RWPE2 (cell line): ENCODE data around the gene PALS1.

Experiments used
- ATAC-seq: fragments of 200-7000 bp; cut with Tn5 transposase; 3 replicates; pipeline ENCODE4 v1.9.1; 2021; ENCODE audit warnings: low read depth
- DNase-seq: peaks from one replicate; pipeline ENCODE4 v3.0.0-alpha.2; 2020; ENCODE audit warnings: low spot score
- H3K27ac ChIP-seq: fragments of 450-650 bp; 2 replicates; pipeline ENCODE4 v1.5.1; 2017; ENCODE audit warnings: mild to moderate bottlenecking; ENCODE audit not compliant: poor library complexity, severe bottlenecking
- H3K27me3 ChIP-seq: fragments of 250-450 bp; sonication (Bioruptor Pico); 2 replicates; pipeline ENCODE4 v1.5.1; 2021; ENCODE audit warnings: mild to moderate bottlenecking, moderate library complexity; ENCODE audit not compliant: insufficient read depth, poor library complexity, severe bottlenecking
- H3K36me3 ChIP-seq: fragments of 250-450 bp; sonication (Bioruptor Pico); 2 replicates; pipeline ENCODE4 v1.5.1; 2020; ENCODE audit warnings: low read depth, mild to moderate bottlenecking, moderate library complexity
- H3K4me1 ChIP-seq: fragments of 250-450 bp; sonication (Bioruptor Pico); 2 replicates; pipeline ENCODE4 v1.5.1; 2021; ENCODE audit warnings: mild to moderate bottlenecking, moderate library complexity; ENCODE audit not compliant: insufficient read depth, poor library complexity, severe bottlenecking
- H3K4me3 ChIP-seq: fragments of 250-450 bp; sonication (Bioruptor Pico); 2 replicates; pipeline ENCODE4 v1.5.1; 2021; ENCODE audit warnings: mild to moderate bottlenecking, moderate library complexity; ENCODE audit not compliant: severe bottlenecking
- H3K9me3 ChIP-seq: fragments of 250-450 bp; sonication (Bioruptor Pico); 2 replicates; pipeline ENCODE4 v1.5.1; 2021; ENCODE audit warnings: mild to moderate bottlenecking, moderate library complexity; ENCODE audit not compliant: severe bottlenecking
- CTCF ChIP-seq: fragments of 450-650 bp; IDR thresholded peaks from one replicate; pipeline ENCODE4 v1.5.1; 2017; ENCODE audit warnings: mild to moderate bottlenecking, moderate library complexity; ENCODE audit not compliant: poor library complexity, severe bottlenecking

Gene PALS1

DNA sequence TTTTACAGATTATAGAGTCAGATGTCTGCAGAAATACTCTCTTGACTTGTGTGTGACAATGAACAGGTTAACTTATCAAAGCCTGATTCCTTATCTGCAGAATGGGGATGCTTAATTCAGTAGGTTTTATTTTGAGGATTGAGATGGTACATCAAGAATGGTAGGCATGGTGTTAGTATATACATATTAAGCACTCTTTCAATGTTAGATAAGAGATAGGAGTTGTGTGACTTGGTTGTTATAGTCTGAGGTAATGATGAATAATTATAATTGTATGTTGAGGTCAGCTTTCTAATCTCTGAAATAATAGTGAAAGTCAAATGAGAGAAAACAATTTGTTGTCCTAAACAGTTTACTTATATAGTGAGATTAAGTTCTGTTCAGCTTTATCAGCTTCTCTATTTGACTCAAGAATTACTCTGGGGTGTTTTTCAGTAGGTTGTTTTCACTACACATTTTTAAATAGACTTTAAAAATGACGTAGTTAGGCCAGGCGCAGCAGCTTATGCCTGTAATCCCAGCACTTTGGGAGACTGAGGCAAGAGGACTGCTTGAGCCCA is 11.9 kb downstream of the PALS1 start:
- H3K4me1 ChIP-seq: peaks cover 21% of the 10 kb centered on the region

DNA sequence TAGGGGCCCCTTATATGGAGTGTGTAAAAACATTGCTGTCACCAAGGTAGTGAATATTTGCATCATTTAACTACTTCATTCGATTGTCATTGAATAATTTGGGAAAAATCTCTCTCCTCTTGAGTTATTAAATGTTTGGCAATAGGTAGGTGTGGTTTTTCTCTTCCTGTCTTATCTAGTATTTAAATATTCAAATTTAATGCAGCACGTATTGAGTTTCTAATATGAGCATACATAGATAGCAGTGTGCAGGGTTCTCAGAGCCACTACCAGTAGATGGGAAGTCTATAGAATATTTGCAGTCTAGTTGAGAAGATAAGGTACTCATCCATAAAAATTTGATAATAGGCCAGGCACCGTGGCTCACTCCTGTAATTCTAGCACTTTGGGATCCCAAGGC is 16.7 kb downstream of the PALS1 start:
- no peak for ATAC-seq
- Histone ChIP-seq H3K27ac (no peak overlapping the region), H3K4me3 (no peak overlapping the region), H3K4me1 (peaks cover 3% of the 10 kb centered on the region), H3K9me3 (no peaks in the 10 kb centered on the region), H3K27me3 (no peaks in the 10 kb centered on the region), H3K36me3 (peaks cover 13% of the 10 kb centered on the region; the same call in 1 of the 2 replicates)
- TF ChIP-seq CTCF: no peak
- no peak for DNase-seq

More for the DNA sequence above, 11.9 kb downstream of the PALS1 start:
- no peak for TF ChIP-seq CTCF
- ATAC-seq (0 out of 3 replicates have a peak, but pooled peaks have one; percentile 20), DNase-seq (no peak)
- Histone ChIP-seq H3K27ac (no peak overlapping the region), H3K9me3 (no peaks in the 10 kb centered on the region), H3K36me3 (peaks cover 13% of the 10 kb centered on the region; the same call in 1 of the 2 replicates), H3K4me3 (no peak overlapping the region), H3K27me3 (no peaks in the 10 kb centered on the region)

GRCh38 chr14:67260965-67261364 is 19.7 kb downstream of the PALS1 start:
- Histone ChIP-seq H3K4me1 (peaks cover 3% of the 10 kb centered on the region), H3K9me3 (no peaks in the 10 kb centered on the region), H3K36me3 (peaks cover 13% of the 10 kb centered on the region), H3K27ac (no peak overlapping the region), H3K4me3 (no peak overlapping the region), H3K27me3 (no peaks in the 10 kb centered on the region)
- DNase-seq (no peak), ATAC-seq (no peak)
- no peak for TF ChIP-seq CTCF

DNA sequence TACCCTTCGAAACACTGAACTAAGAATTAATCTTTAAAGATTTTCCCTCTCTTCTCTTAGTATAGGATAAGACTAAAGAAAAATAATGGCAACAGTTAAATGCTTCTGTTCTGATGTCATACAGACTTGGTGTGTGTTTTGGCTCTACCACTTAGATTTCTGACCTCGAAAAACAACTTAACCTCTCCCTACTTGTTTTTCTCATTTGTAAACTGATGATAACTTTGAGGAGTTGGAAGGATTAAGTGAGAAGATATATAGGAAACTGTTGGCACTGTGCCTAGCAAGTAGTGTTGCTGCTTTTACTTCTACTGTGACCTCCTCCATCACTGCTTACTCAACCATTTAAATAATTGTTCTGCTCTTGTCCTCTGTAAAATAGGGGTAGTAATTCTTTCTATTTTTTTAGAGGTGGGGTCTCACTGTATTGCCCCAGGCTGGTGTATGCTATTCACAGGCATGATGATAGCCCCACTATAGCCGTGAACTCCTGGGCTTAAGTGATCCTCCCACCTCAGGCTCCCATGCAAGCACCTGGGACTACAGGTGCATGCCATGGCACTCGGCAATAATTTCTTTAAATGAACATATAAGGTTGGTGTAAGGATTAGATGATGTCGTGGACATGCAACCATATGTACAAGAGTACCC is 22.4 kb downstream of the PALS1 start:
- no peak for DNase-seq
- TF ChIP-seq CTCF: no peak
- H3K36me3 ChIP-seq: peaks cover 10% of the 10 kb centered on the region
- H3K27me3 ChIP-seq: no peaks in the 10 kb centered on the region
- no peak overlapping the region for H3K27ac ChIP-seq
- no peak overlapping the region for H3K4me3 ChIP-seq
- H3K9me3 ChIP-seq: no peaks in the 10 kb centered on the region
- no peak for ATAC-seq
- peaks cover 12% of the 10 kb centered on the region for H3K4me1 ChIP-seq

DNA sequence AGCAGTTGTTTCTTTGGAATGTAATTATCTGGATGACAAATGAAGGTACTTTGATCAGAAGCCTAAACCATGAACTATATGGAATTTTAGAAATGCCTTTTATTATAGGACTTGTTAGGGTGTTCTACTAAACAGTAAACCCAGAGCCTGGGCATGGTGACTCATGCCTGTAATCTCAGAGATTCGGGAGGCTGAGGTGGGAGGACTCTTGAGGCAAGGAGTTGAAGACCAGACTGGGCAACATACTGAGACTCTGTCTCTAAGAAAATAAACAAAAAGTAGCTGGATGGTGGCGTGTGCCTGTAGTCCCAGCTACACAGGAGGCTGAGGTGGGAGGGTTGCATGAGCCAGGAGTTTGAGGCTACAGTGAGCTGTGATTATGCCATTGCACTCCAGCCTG is 23.9 kb downstream of the PALS1 start:
- ATAC-seq (no peak), DNase-seq (no peak)
- TF ChIP-seq CTCF: no peak
- peaks cover 13% of the 10 kb centered on the region for H3K36me3 ChIP-seq
- H3K4me1 ChIP-seq: peaks cover 19% of the 10 kb centered on the region
- no peak overlapping the region for H3K27ac ChIP-seq
- no peak overlapping the region for H3K4me3 ChIP-seq
- no peaks in the 10 kb centered on the region for H3K27me3 ChIP-seq
- no peaks in the 10 kb centered on the region for H3K9me3 ChIP-seq
